ENCODE data around the gene CHD2.
A peak's percentile ranks its signal among the peaks of the same experiment; 100 is the strongest.

CHD2 gene

GRCh38 chr15:92960996-92961681 is 61.0 kb downstream of the CHD2 start:
- DNase-seq (ENCODE audit: low spot score), result no peak

GRCh38 chr15:92962914-92963313 is 62.8 kb downstream of the CHD2 start:
- DNase-seq (ENCODE audit: low spot score), result no peak

GRCh38 chr15:92963794-92964193 is 63.7 kb downstream of the CHD2 start:
- no peak for DNase-seq (ENCODE audit: low spot score)

- DNase-seq (ENCODE audit: low spot score), result no peak
Measured at GRCh38 chr15:92968926-92969651, 69.0 kb downstream of the CHD2 start.

- no peak for DNase-seq (ENCODE audit: low spot score)
Measured at GRCh38 chr15:92970656-92971055, 70.5 kb downstream of the CHD2 start.

GRCh38 chr15:92971081-92971480 is 71.0 kb downstream of the CHD2 start:
- no peak for DNase-seq (ENCODE audit: low spot score)

- no peak for DNase-seq (ENCODE audit: low spot score)
Measured at GRCh38 chr15:92971713-92972112, 71.6 kb downstream of the CHD2 start.

- DNase-seq (ENCODE audit: low spot score), result no peak
Measured at GRCh38 chr15:92974183-92974915, 74.2 kb downstream of the CHD2 start.

GRCh38 chr15:92979011-92979701 is 79.0 kb downstream of the CHD2 start:
- DNase-seq (ENCODE audit: low spot score), result no peak

GRCh38 chr15:92981333-92981732 is 81.2 kb downstream of the CHD2 start:
- DNase-seq (ENCODE audit: low spot score), result peak; percentile 39

GRCh38 chr15:92984161-92984560 is 84.0 kb downstream of the CHD2 start:
- no peak for DNase-seq (ENCODE audit: low spot score)

GRCh38 chr15:92989470-92989869 is 89.3 kb downstream of the CHD2 start:
- no peak for DNase-seq (ENCODE audit: low spot score)

- no peak for DNase-seq (ENCODE audit: low spot score)
Measured at GRCh38 chr15:92990031-92990430, 89.9 kb downstream of the CHD2 start.

GRCh38 chr15:92992720-92993119 is 92.6 kb downstream of the CHD2 start:
- no peak for DNase-seq (ENCODE audit: low spot score)

- DNase-seq (ENCODE audit: low spot score), result no peak
Measured at GRCh38 chr15:92997821-92998220, 97.7 kb downstream of the CHD2 start.

GRCh38 chr15:93001156-93001555 is 101.0 kb downstream of the CHD2 start:
- DNase-seq (ENCODE audit: low spot score), result no peak

GRCh38 chr15:93001881-93002280 is 101.8 kb downstream of the CHD2 start:
- DNase-seq (ENCODE audit: low spot score), result no peak

GRCh38 chr15:93005133-93005532 is 105.0 kb downstream of the CHD2 start:
- no peak for DNase-seq (ENCODE audit: low spot score)

- no peak for DNase-seq (ENCODE audit: low spot score)
Measured at GRCh38 chr15:93007994-93008393, 107.9 kb downstream of the CHD2 start.

GRCh38 chr15:93012786-93013185 is 112.7 kb downstream of the CHD2 start:
- no peak for DNase-seq (ENCODE audit: low spot score)

GRCh38 chr15:93017526-93017925 is 117.4 kb downstream of the CHD2 start:
- no peak for DNase-seq (ENCODE audit: low spot score)

- DNase-seq (ENCODE audit: low spot score), result peak; percentile 6
Measured at GRCh38 chr15:93018574-93018973, 118.5 kb downstream of the CHD2 start.
